Epidermal melanocyte (primary cell): ENCODE results near the gene EFNA2.
"Not testable (repeated sequence)": the region's sequence is repeated elsewhere in the genome, so short reads cannot be mapped to it uniquely, and the experiment has no call there.

Experiments used
- DNase-seq: peaks from one replicate; pipeline ENCODE4 v3.0.0; 2011; ENCODE audit warnings: low spot score; ENCODE audit not compliant: insufficient read length

Gene EFNA2

DNA sequence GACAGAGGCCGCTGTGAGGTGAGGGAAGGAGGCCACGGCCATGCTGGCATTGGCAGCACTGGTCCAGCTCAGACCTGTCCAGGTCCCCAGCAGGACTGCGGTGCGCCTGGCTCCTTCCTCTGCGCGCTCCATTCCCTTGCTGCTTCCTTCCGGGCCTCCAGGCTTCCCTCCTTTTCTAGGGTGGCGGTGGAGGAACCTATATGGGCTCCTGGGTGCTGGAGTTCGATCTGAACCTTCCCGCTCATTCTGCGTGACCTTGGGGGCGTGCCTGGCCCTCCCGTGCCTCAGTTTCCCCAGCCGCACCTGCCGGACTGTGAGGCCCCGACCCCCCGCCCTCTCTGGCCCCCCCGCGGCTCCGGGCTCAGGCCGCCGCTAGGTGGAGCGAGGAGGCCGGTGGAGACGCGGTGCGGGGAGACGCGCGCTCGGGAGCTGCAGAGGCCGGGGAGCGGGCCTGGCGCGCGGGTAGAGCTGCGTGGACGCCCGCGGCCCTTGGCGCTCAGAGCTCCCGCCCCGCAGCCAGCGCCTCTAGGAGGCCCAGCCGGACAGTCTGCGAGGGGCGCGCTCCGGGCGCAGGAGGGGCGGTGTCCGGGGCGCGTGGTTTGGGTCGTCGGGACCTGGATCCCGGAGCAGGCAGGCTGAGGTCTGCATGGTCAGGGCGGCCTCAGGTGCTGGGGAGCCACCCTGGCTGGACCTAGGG, 29.9 kb downstream of the EFNA2 start:
- peak; percentile 74 for DNase-seq

GRCh38 chr19:1316466-1316865, 30.8 kb downstream of the EFNA2 start:
- no peak for DNase-seq

DNA sequence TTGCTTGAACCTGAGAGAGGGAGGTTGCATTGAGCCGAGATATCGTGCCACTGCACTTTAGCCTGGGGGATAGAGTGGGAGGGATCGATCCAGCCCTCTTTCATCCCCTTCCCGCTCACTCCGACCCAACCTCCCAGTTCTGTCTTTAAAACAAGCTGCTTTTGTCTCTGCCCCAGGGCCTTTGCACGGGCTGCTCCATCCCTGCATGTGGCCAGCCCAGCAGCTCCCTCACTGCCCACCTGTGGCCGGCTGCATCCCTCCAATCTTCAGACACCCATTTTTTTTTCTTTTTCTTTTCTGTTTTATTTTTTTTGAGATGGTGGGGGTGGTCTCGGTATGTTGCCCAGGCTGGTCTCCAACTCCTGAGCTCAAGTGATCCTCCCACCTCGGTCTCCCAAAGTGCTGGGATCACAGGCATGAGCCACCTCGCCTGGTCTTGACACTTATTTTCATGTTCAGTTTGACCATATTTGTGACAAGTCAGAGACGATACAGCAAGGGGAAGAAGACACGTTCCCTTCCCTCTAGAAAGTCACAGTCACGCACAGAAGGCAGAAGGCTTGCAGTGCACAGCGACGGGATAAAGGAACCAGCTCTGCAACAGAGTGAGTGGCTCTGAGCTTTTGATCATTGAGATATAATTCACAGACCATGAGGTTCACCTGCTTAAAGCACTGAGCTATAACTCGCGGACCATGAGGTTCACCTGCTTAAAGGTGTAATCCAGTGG, 31.8 kb downstream of the EFNA2 start:
- DNase-seq = no peak

- no peak for DNase-seq
Measured at GRCh38 chr19:1318678-1319471, 33.2 kb downstream of the EFNA2 start.

- DNase-seq = not testable (repeated sequence)
Measured at GRCh38 chr19:1320282-1320650, 34.6 kb downstream of the EFNA2 start.

GRCh38 chr19:1321539-1321938, 35.9 kb downstream of the EFNA2 start:
- DNase-seq = no peak

DNA sequence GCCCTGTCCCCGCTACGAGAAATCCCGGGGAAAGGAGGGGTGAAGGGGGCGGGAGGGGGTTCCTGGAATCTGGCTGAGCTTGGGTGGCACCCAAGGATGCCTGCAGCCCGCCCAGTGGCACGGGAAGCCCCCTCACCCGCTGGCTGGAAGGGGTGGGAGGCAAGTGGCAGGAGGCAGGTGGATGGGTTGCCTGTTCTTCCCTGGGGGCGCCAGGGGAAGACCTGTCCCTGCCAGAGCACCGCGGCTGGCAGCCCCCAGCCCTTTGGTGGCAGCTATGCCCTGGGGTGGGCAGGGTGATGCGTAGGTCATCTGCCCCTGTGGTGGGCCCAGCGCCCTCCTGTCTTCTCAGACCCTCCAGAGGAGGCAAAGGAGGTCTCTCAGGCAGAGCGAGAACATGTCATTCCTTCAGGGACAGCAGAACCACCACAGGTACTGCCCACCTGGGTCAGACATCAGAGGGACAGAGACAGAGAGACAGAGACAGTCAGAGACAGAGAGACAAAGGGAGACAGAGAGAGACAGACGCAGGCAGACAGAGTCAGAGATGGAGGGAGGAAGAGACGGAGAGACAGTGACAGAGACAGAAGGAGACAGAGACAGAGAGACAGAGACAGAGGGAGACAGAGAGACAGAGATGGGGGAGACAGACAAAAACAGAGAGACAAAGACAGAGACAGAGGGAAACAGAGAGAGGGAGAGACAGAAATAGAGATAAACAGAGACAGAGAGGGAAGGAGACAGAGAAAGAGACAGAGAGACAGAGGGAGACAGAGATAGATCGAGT, 36.7 kb downstream of the EFNA2 start:
- no peak for DNase-seq

DNA sequence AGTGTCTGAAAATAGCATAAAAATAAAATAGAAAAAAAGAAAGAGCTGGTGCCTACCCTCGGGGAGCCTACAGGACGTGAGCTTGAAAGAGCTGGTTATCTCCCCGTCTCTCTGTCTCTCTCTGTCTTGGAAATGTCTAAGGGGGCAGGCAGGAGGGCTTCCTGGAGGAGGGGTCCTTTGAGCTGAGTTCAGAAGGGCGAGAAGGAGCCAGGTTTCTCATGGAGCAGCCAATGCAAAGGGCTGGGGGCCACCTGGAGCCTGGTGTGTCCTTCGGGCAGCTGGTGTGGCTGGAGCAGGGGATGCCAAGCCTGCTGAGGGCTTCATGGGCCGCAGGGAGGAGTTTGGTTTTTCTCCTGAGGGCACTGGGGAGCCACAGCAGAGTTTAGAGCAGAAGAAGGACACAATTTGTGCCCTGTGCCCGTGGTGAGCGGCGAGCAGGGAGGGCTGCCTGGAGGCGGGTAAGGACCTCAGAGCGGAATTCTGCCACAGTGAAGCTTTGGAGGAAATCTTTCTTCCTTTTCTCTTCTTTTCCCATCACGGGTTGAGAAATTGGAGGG, 38.7 kb downstream of the EFNA2 start:
- no peak for DNase-seq

GRCh38 chr19:1324806-1325567, 39.3 kb downstream of the EFNA2 start:
- DNase-seq = peak; percentile 60

- no peak for DNase-seq
Measured at GRCh38 chr19:1325568-1326294, 40.1 kb downstream of the EFNA2 start.

- no peak for DNase-seq
Measured at GRCh38 chr19:1327125-1327524, 41.5 kb downstream of the EFNA2 start.

- DNase-seq = not testable (repeated sequence)
Measured at GRCh38 chr19:1332208-1332607, 46.5 kb downstream of the EFNA2 start.

DNA sequence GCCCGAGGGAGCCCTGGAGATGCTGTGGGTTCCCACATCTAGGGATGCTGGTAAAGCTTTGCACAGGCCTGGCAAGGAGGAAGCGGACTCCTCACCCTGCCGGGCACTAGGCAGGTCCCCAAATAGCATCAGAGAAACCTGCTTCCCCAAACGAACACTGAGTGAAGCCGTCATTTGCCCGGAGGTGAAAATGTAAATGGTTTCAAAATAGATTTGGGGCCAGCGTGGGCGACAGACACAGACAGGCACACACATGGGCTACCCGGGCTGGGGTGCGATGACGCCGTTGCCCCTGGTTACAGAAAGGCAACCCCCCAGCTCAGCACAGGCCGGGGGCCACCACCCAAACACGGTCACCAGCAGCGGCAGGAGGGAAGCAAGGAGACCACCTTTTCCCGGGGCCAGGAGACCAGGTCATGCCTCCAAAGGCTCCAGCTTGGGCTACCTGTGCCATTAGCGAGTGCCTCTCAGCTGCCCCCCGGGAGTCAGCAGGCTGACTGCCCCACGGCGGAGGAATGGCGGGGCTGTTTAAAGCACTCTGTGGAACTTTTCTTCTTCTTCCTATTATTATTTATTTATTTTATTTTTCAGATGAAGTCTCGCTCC, 50.5 kb downstream of the EFNA2 start:
- no peak for DNase-seq

- no peak for DNase-seq
Measured at GRCh38 chr19:1340681-1341469, 55.2 kb downstream of the EFNA2 start.

DNA sequence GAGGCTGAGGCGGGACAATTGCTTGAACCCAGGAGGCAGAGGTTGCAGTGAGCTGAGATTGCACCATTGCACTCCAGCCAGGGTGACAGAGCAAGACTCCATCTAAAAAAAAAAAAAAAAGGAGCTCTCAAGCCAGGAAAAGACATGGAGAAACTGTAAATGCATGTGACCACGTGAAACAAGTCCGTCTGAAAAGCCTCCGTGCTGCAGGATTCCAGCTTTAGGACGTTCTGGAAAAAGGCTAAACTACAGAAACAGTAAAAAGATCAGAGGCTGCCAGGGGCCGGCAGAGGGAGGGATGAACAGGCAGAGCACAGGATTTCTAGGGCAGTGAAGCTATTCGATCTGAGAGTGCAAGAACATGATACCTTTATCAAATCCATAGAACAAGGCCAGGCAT, 57.4 kb downstream of the EFNA2 start:
- DNase-seq = peak; percentile 43

DNA sequence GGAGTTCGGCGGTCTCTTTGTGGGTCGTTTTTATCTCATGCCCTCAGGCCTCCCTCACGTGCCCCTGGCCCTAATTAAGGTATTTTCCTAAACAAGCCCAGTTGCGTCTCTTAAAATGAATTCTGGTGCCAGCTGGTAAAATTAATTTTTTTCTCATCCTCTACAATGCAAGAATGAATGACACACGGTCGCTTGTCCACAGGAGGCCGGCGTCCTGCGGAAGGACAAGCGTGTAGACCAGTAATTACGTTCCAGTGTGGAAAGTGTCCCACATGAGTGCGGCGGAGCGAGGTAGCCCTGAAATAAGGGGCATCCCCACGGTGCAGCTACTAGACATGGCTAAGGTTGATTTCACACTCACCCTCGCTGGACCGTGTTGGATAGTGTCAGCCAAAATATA, 63.5 kb downstream of the EFNA2 start:
- DNase-seq = no peak

DNA sequence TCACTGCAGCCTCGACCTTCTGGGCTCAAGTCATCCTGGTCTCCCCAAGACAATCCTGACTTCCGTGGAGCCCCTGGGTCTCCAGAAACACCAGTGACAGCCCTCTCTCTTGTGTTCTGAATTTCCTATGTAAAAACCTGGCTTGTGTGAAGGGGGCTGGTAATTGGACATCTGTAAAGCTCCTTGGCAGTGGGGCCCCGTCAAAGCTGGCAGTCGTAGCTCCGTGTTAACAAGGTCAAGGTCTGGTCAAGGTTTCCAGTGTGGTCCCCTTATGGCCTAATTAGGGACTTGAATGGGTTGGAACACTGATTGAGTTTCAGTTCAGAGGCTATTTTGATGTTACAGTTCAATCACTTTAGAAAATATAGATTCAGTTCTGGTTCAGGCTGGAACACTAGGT, 65.2 kb downstream of the EFNA2 start:
- DNase-seq = no peak
